Natural killer cell (primary cell): ENCODE data around the gene IRX2. TPM values are rescaled to one million over a fixed set of nuclear protein-coding genes. Genes with fewer than 3 reads are reported as not detected.

ENCODE experiments used
- ATAC-seq, 3 donors: fragments of 150-1000 bp in 2 of 3; fragments of 200-7000 bp in 1 of 3; cut with Tn5 transposase; 1 replicate in 1 of 3; 2 replicates in 2 of 3; pipeline ENCODE4 v1.10.0; 2021; ENCODE audit warnings: mild to moderate bottlenecking in 2 of 3, moderate library complexity in 2 of 3
- DNase-seq, 2 donors: peaks; one replicate each; pipeline versions ENCODE4 v3.0.0 to v3.0.0-alpha.2; 2013 to 2021; ENCODE audit warnings: mixed read lengths in 1 of 2
- H3K27ac ChIP-seq: one replicate; pipeline ENCODE4 v1.5.1; 2013; ENCODE audit warnings: mild to moderate bottlenecking, low read length
- H3K27me3 ChIP-seq: one replicate; pipeline ENCODE4 v1.6.1; 2013; ENCODE audit warnings: low read length; ENCODE audit not compliant: control insufficient read depth, insufficient read depth
- H3K36me3 ChIP-seq: one replicate; pipeline ENCODE4 v1.6.1; 2013; ENCODE audit warnings: low read length; ENCODE audit not compliant: control insufficient read depth, insufficient read depth
- H3K4me1 ChIP-seq: one replicate; pipeline ENCODE4 v1.6.1; 2013; ENCODE audit warnings: low read length; ENCODE audit not compliant: control insufficient read depth, insufficient read depth
- H3K4me3 ChIP-seq: one replicate; pipeline ENCODE4 v1.5.1; 2013; ENCODE audit warnings: low read length
- H3K9me3 ChIP-seq: one replicate; pipeline ENCODE4 v1.6.1; 2013; ENCODE audit warnings: low read length; ENCODE audit not compliant: control insufficient read depth, insufficient read depth
- H3K27ac Mint-ChIP-seq, 2 donors: one replicate each; pipeline ENCODE4 v1.8.0; 2022; ENCODE audit warnings: mild to moderate bottlenecking in 2 of 2, mixed read lengths in 2 of 2, moderate library complexity in 1 of 2
- H3K27me3 Mint-ChIP-seq, 2 donors: one replicate each; pipeline ENCODE4 v1.8.0; 2022; ENCODE audit warnings: low read depth in 2 of 2, mixed read lengths in 2 of 2
- H3K36me3 Mint-ChIP-seq: one replicate; pipeline ENCODE4 v1.8.0; 2022; ENCODE audit warnings: mixed read lengths
- H3K4me1 Mint-ChIP-seq, 2 donors: one replicate each; pipeline ENCODE4 v1.8.0; 2022; ENCODE audit warnings: mixed read lengths in 2 of 2
- H3K4me3 Mint-ChIP-seq: one replicate; pipeline ENCODE4 v1.8.0; 2022; ENCODE audit warnings: mild to moderate bottlenecking, moderate library complexity, mixed read lengths
- H3K9me3 Mint-ChIP-seq, 2 donors: one replicate each; pipeline ENCODE4 v1.8.0; 2022; ENCODE audit warnings: mixed read lengths in 2 of 2
- WGBS: methylation state at CpG from one replicate; pipeline ENCODE4 v1.1.7; 2013; ENCODE audit warnings: missing lambda C conversion rate; ENCODE audit not compliant: insufficient coverage; 5-methylcytosine and 5-hydroxymethylcytosine counted together
- intact Hi-C: fragments of 100-400 bp; cut with micrococcal nuclease; formaldehyde crosslinking; loops from one replicate; pipeline ENCODE4 v1.14.2; 2022
- total RNA-seq, 4 donors: library from RNA; stranded (reverse); fragments of 120-200 nt in 1 of 4; gene quantifications; one replicate each; pipeline versions ENCODE4 v1.2.3 to v1.2.4, GENCODE V29; 2013 to 2022
- TF ChIP-seq, protein P1 (sequence below): fragments of 200-600 bp; IDR thresholded peaks from one replicate; pipeline ENCODE4 v1.8.0; 2022; ENCODE audit warnings: antibody characterized with exemption

The IRX2 gene
- total RNA-seq, 3 donors from 2014 or later (not counting 1 experiment from before 2014, with no cell fraction given), result not detected

DNA sequence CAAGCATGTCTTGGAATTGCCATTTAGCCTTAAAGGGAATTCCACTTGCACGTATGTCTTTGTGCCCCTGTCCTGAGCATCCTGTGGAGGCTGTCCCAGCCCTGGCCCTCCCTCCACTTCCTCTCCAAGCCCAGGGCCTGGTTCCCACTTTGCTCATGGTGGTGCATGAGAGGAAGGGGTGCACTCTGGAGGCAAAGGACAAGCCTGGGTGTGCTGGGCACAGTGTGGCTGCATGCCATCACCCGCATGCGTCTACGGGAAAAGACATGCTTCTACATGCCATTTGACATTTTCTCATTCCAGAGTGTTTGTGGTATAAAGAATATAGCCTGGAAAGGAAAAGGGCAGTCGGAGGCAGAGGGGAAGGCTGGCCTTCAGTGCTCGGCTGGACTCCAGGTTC, 7.2 kb upstream of the IRX2 start:
- H3K27ac Mint-ChIP-seq, result no peak overlapping the region
- peaks cover 44 to 67% of the 10 kb centered on the region in 2 donors for H3K27me3 Mint-ChIP-seq
- TF ChIP-seq, protein P1, sequence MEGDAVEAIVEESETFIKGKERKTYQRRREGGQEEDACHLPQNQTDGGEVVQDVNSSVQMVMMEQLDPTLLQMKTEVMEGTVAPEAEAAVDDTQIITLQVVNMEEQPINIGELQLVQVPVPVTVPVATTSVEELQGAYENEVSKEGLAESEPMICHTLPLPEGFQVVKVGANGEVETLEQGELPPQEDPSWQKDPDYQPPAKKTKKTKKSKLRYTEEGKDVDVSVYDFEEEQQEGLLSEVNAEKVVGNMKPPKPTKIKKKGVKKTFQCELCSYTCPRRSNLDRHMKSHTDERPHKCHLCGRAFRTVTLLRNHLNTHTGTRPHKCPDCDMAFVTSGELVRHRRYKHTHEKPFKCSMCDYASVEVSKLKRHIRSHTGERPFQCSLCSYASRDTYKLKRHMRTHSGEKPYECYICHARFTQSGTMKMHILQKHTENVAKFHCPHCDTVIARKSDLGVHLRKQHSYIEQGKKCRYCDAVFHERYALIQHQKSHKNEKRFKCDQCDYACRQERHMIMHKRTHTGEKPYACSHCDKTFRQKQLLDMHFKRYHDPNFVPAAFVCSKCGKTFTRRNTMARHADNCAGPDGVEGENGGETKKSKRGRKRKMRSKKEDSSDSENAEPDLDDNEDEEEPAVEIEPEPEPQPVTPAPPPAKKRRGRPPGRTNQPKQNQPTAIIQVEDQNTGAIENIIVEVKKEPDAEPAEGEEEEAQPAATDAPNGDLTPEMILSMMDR, result no peak

DNA sequence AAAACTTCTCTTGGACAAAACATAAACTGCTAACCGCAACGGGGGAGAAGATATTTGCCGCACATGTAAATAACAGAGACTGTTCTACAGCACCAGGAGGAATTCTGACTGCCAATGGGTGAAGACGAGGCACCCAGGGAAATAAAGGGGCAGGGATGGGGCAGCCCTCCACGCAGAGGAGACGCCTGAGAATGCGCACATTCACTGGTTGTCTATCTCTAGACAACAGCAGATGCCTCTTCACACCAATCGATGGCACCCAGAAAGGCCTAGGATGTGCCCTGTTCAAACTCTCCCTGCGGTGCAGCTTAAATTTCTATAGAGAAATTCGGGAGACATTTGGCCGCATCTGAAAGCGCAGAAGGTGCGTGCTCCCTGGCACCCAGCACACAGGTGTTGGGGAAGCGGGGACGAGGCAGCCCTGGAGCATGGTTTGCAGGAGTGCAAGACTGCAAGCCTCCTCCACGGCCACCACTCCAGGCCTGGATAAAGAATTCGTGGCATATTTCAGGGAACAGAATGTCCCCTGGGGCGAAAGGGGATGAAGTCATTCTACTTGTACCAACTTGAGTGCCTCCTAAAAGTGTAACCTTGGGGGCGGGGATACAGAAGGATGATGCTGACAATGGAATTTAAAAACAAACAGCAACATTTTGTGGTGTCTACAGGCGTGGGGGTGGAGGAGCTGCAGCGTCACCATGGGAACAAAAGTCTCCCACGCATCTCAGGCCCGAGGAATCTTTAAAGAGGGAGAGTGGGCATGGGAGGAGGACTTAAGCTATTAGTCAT, 6.3 kb upstream of the IRX2 start:
- DNase-seq (no peak), ATAC-seq (no peak)
- Mint-ChIP-seq H3K36me3 (no peaks in the 10 kb centered on the region), H3K9me3 (no peaks in the 10 kb centered on the region), H3K4me1 (peaks cover 0 to 5% of the 10 kb centered on the region in 2 donors), H3K27ac (no peak overlapping the region), H3K4me3 (no peak overlapping the region), H3K27me3 (peaks cover 49 to 72% of the 10 kb centered on the region in 2 donors)
- Histone ChIP-seq H3K36me3 (no peaks in the 10 kb centered on the region), H3K27ac (no peak overlapping the region), H3K4me1 (no peaks in the 10 kb centered on the region), H3K9me3 (no peaks in the 10 kb centered on the region), H3K27me3 (peaks cover 28% of the 10 kb centered on the region), H3K4me3 (no peak overlapping the region)
- TF ChIP-seq, protein P1, result no peak
- intact Hi-C loops, result no loop called here
- WGBS, result 12% methylated on average over 22 of the region's 23 CpGs

More for the DNA sequence above, 7.2 kb upstream of the IRX2 start:
- H3K4me3 ChIP-seq, result no peak overlapping the region
- ATAC-seq (no peak), DNase-seq (no peak)
- no peaks in the 10 kb centered on the region for H3K9me3 ChIP-seq
- no peaks in the 10 kb centered on the region for H3K36me3 Mint-ChIP-seq
- WGBS, result 69% methylated on average over 6 of the region's 6 CpGs
- no peak overlapping the region for H3K27ac ChIP-seq
- H3K36me3 ChIP-seq, result no peaks in the 10 kb centered on the region
- H3K4me1 Mint-ChIP-seq, result peaks cover 0 to 5% of the 10 kb centered on the region in 2 donors
- intact Hi-C loops, result no loop called here
- H3K4me3 Mint-ChIP-seq, result no peak overlapping the region
- H3K9me3 Mint-ChIP-seq, result no peaks in the 10 kb centered on the region
- no peaks in the 10 kb centered on the region for H3K4me1 ChIP-seq
- H3K27me3 ChIP-seq, result peaks cover 22% of the 10 kb centered on the region

DNA sequence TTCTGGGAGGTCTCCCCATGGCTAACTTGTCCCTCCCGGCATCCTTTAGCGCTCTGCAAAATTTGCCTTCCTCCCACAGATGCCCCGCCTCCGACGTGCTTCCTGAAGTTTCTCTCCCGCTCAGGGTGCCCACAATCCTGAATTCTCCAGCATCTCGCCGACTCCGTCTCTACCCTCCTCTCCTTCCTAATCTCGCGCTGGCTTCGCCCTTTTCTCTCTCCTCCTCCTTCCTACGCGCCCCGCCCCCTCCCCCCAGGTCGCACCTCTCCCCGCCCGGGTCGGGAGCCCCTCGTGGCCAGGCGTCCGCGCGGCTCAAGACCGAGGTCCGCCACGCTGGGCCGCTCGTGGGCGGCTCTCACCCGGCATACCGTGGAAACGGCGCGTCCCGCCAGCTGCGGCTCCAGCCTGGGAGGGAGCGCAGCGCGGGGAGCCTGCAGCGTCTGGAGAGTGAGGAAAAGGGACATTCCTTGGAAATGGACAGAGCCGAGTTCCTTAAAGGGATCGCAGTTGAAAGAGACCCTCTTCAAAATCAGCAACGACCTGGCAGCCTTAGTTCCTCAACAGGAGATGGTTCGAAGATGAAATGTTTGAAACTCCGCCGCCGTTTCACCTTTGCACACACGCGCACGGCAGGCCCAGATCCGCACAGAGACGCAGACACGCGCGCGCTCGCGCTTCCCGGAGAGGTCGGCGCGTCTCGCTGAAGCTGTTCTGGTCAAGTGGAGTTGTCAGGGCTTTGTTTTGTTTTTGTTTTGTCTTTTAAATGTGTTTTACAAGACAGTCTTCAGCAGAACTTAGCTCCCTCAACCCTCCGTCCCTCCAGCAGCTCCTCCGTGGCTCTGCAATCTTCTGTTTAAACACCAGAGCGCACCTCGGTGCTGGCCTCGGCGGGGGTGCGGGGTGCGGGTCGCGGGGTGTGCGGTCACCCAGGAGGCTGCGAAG, 5.0 kb upstream of the IRX2 start:
- Histone ChIP-seq H3K4me3 (no peak overlapping the region), H3K4me1 (no peaks in the 10 kb centered on the region), H3K9me3 (no peaks in the 10 kb centered on the region), H3K27me3 (peaks cover 28% of the 10 kb centered on the region), H3K27ac (no peak overlapping the region), H3K36me3 (no peaks in the 10 kb centered on the region)
- 4% methylated on average over 76 of the region's 76 CpGs for WGBS
- TF ChIP-seq, protein P1, result no peak
- Mint-ChIP-seq H3K36me3 (no peaks in the 10 kb centered on the region), H3K4me1 (peaks cover 0 to 5% of the 10 kb centered on the region in 2 donors), H3K4me3 (peak overlapping the region; percentile 28), H3K27ac (no peak overlapping the region), H3K9me3 (no peaks in the 10 kb centered on the region), H3K27me3 (peaks cover 49 to 65% of the 10 kb centered on the region in 2 donors)
- ATAC-seq (no peak), DNase-seq (no peak)
- intact Hi-C loops, result no loop called here
